Skeletal muscle tissue (tissue), 4 donors: ENCODE results near the gene TCF7L2. TPM values are rescaled to one million over a fixed set of nuclear protein-coding genes. Genes with fewer than 3 reads are reported as not detected.

Experiments
- H3K27ac ChIP-seq: one replicate; pipeline ENCODE4 v1.7.0; 2013; ENCODE audit warnings: mild to moderate bottlenecking, low read depth, low read length, inconsistent platforms
- H3K27me3 ChIP-seq, 3 donors: one replicate each; pipeline ENCODE4 v1.7.0; 2013; ENCODE audit warnings: low read length in 3 of 3; ENCODE audit not compliant: control insufficient read depth in 3 of 3, insufficient read depth in 3 of 3
- H3K36me3 ChIP-seq, 3 donors: one replicate each; pipeline ENCODE4 v1.7.0; 2013; ENCODE audit warnings: low read length in 3 of 3; ENCODE audit not compliant: control insufficient read depth in 3 of 3, insufficient read depth in 3 of 3
- H3K4me1 ChIP-seq, 3 donors: one replicate each; pipeline ENCODE4 v1.7.0; 2013; ENCODE audit warnings: low read length in 3 of 3, mild to moderate bottlenecking in 3 of 3; ENCODE audit not compliant: control insufficient read depth in 3 of 3, insufficient read depth in 3 of 3
- H3K4me3 ChIP-seq, 3 donors: one replicate each; pipeline ENCODE4 v1.7.0; 2013; ENCODE audit warnings: low read length in 3 of 3
- H3K9ac ChIP-seq, 3 donors: one replicate each; pipeline ENCODE4 v1.7.0; 2013; ENCODE audit warnings: low read length in 3 of 3, mild to moderate bottlenecking in 3 of 3, moderate library complexity in 2 of 3, low read depth in 1 of 3
- H3K9me3 ChIP-seq, 3 donors: one replicate each; pipeline ENCODE4 v1.7.0; 2013; ENCODE audit warnings: low read length in 3 of 3; ENCODE audit not compliant: control insufficient read depth in 3 of 3
- total RNA-seq: library from RNA; depleted of rRNA; stranded (reverse); fragments of >200 nt; gene quantifications from one replicate; pipeline ENCODE4 v1.2.3, GENCODE V29; 2014
- donor health status: Osteomylitis.

Gene TCF7L2
- total RNA-seq, 1 donor from 2014 or later: 33.9 TPM

DNA sequence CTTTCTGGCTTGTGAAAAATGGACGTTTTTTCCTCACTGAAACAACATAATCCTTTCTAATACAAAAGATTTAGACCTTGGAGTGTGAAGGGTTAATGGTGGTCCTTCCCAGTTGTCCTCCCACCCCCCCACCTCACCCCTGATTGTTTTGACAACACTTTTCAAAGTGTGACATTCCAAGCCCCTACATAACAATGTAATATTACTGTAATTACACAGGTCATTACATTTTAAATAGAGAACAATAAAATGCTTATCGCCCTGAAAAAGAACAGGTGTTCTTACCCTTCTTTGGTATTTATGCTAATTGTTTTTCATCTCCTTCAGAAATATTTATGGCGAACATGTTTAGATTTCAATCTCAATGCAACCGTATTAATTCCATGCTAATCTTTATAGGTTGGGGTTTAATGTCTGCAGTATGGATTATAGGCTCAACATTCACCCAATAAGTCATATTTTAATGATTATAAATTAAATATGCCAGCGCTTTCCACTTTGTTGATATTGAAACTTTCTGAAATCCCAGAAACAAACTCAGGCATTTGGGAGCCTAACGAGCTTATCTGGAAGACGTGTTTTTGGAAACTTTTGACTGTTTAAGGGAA is 5.0 kb downstream of the TCF7L2 start:
- Histone ChIP-seq H3K9ac (peak overlapping the region in 1 of 3 donors; percentile 62), H3K4me1 (peaks cover 16 to 35% (median 26%) of the 10 kb centered on the region in 3 donors), H3K4me3 (peak overlapping the region in 2 of 3 donors; percentile 39 to 72), H3K27me3 (no peaks in the 10 kb centered on the region), H3K27ac (peak overlapping the region; percentile 26), H3K9me3 (no peaks in the 10 kb centered on the region), H3K36me3 (no peaks in the 10 kb centered on the region)

DNA sequence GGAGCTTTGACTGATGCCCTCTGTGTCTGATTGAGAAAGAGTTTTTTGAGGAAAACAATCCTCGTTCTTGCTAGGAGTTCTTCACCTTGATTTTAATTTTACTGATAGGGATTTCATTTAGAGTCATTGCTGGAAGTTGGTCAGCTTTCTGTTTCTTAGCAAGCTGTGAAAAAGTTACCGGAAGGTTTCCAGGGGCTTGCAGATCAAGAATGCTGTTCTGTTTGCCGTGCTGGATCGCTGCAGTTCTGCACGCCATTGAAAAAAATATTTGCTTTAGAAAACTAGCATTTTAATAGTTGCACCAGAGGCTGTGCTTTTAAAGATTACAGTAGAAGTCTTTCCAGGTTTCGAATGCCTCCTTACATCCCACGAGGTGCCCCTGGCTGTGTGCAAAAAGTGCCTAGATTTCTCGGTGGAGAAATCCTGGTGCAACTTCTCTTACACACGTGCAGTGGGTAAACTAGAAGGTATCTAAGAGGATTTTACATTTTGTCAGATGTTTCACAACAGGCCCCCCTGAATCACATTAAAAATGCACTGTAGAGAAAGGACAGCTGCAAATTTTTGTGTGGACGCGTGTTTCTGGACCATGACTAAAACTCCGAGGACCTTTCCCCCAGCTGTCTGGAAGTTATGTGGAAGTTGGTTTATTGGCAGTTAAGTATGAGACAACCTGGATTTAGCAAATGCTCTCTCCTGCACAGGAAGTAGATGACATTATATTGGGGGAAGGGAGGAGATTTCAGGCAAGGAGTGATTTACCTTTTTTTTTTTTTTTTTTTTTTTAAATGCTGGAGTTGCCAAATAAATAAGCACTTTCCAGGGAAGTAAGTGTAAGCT is 5.8 kb downstream of the TCF7L2 start:
- Histone ChIP-seq H3K36me3 (no peaks in the 10 kb centered on the region), H3K27ac (peak overlapping the region; percentile 26), H3K27me3 (no peaks in the 10 kb centered on the region), H3K9ac (peak overlapping the region in 2 of 3 donors; percentile 60 to 62), H3K4me3 (peak overlapping the region; percentile 39 to 72 (median 41)), H3K9me3 (no peaks in the 10 kb centered on the region), H3K4me1 (peaks cover 16 to 35% (median 26%) of the 10 kb centered on the region in 3 donors)

DNA sequence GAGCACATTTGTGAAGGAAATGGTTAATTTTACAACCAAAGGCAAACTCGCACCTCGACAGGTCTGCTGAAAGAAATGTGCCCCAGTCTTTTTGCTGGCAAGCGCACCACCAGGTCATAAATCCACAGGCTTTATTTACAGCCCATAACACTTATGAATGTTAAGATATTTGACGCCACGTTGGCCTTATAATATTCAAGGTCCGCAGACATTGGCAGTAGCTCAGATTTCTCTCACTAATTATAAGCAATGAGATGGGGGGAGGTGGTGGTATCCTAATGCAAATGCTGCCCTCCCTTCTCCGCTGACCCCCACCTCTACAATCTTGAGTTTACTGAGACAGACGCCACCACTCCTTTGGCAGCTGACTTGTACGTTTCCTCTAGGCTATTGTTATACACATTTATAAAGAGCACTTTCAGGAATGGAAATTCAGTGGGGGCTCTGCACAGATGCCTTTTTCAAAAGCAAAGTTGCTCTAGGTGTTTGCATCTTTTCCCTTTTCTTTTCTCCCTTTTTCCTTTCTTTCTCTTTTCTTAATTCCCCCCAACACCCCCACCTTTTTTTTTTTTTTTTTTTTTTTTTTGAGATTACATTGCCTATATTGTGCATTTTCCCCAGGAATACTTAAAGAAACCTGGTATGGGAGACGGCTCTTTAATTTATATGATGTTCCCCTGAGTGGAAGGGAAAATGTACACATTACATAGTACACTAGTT is 6.7 kb downstream of the TCF7L2 start:
- Histone ChIP-seq H3K9me3 (no peaks in the 10 kb centered on the region), H3K36me3 (no peaks in the 10 kb centered on the region), H3K4me1 (peaks cover 16 to 35% (median 26%) of the 10 kb centered on the region in 3 donors), H3K27ac (peak overlapping the region; percentile 2), H3K27me3 (no peaks in the 10 kb centered on the region), H3K9ac (peak overlapping the region in 2 of 3 donors; percentile 15 to 25), H3K4me3 (no peak overlapping the region)

DNA sequence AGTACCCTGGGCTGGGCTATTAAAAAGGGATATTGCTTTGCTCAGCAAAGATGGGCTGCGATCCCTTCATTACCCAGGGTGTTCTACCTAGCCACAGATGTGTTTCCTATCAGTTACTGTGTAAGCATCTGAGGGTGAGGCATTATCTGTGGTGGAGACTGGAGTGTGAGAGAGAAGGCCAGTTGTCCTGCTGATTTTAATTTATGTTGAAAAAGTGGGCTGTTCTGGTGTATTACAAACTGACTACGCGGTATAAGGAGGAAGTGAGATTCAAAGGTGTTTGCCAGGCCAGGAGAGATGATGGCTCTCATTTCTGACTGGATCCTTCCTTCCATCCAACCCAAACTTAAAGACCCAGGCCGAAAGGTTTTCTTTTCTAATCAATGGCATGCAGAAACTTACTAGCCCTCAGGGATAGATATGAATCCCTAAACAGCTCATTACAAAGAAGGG is 7.6 kb downstream of the TCF7L2 start:
- no peaks in the 10 kb centered on the region for H3K9me3 ChIP-seq
- H3K9ac ChIP-seq: no peak overlapping the region
- no peaks in the 10 kb centered on the region for H3K27me3 ChIP-seq
- no peak overlapping the region for H3K27ac ChIP-seq
- H3K4me3 ChIP-seq: no peak overlapping the region
- peaks cover 16 to 35% (median 26%) of the 10 kb centered on the region in 3 donors for H3K4me1 ChIP-seq
- H3K36me3 ChIP-seq: no peaks in the 10 kb centered on the region

DNA sequence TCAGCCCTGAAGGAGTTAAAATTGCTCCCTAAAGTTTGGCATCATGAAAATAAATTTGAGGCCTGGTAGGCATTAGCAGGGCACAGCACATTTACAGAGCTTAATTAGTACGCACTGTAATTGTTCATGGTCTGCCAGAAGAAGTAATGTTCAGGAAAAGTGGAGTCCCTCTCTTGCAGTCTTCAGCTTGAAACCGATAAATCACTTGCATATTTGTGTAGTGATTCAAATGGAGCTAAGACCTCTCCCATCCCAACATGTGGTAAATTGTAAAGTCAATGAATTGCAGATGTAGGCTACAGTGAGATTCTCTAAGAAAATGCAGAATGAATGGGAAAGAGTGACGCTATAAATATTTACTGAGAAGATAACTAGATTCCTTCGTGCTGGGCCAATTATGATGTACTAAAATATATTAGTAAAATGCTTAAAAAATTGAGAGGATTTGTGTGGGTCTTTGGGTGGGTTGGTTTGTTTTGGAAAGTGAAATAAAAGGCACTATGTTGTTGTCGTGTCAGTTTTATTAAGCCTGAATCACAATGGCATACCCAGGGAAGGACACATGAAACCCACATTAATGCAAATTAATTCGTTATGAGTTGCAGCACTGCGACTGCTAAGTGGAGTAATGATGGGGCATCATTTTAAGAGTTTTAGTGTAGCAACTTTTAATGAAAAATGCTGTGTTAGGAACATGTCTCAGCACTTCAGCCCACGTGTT is 8.4 kb downstream of the TCF7L2 start:
- no peak overlapping the region for H3K27ac ChIP-seq
- H3K36me3 ChIP-seq: no peaks in the 10 kb centered on the region
- H3K27me3 ChIP-seq: no peaks in the 10 kb centered on the region
- no peak overlapping the region for H3K4me3 ChIP-seq
- no peaks in the 10 kb centered on the region for H3K9me3 ChIP-seq
- H3K4me1 ChIP-seq: peaks cover 16 to 33% (median 26%) of the 10 kb centered on the region in 3 donors
- H3K9ac ChIP-seq: no peak overlapping the region

- Histone ChIP-seq H3K4me3 (no peak overlapping the region), H3K4me1 (peaks cover 14 to 32% (median 24%) of the 10 kb centered on the region in 3 donors), H3K27me3 (no peaks in the 10 kb centered on the region), H3K36me3 (no peaks in the 10 kb centered on the region), H3K9ac (no peak overlapping the region), H3K27ac (no peak overlapping the region), H3K9me3 (no peaks in the 10 kb centered on the region)
These were observed 9.3 kb downstream of the TCF7L2 start for GRCh38 chr10:112959207-112959838.

DNA sequence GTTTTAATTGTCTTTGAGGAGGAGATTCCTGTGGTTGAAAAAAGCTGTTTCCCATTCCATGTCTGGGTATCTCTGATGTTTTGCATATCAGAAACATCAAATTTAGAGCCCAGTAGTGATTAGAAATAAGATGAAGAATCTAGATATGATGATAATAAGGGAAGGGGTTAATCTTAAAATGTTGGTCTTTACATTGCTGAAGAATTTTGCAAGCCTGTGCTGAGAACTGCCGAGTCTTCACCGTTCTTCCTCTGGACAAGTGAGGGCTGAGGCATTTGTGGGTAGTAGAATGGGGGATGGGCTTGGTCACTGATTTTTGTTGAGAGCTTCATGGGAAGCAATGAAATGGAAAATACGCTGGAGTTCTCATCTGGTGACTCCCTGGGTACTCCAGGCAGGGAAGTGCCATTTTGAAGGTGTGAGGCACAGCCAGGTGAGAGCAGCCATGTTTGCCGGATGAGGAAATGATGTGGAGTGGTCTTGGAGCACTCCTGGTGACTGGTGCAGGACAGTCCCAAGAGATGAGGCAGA is 10.2 kb downstream of the TCF7L2 start:
- no peak overlapping the region for H3K4me3 ChIP-seq
- no peak overlapping the region for H3K27ac ChIP-seq
- peaks cover 19 to 35% (median 24%) of the 10 kb centered on the region in 3 donors for H3K4me1 ChIP-seq
- no peaks in the 10 kb centered on the region for H3K36me3 ChIP-seq
- no peak overlapping the region for H3K9ac ChIP-seq
- no peaks in the 10 kb centered on the region for H3K9me3 ChIP-seq
- no peaks in the 10 kb centered on the region for H3K27me3 ChIP-seq

- Histone ChIP-seq H3K4me3 (no peak overlapping the region), H3K9ac (no peak overlapping the region), H3K9me3 (no peaks in the 10 kb centered on the region), H3K27me3 (no peaks in the 10 kb centered on the region), H3K27ac (no peak overlapping the region), H3K4me1 (peaks cover 19 to 33% (median 21%) of the 10 kb centered on the region in 3 donors), H3K36me3 (no peaks in the 10 kb centered on the region)
These were observed 11.6 kb downstream of the TCF7L2 start for GRCh38 chr10:112961609-112962008.

- H3K27me3 ChIP-seq: no peaks in the 10 kb centered on the region
- H3K4me1 ChIP-seq: peaks cover 22 to 37% (median 23%) of the 10 kb centered on the region in 3 donors
These were observed 12.3 kb downstream of the TCF7L2 start for GRCh38 chr10:112962343-112962742.

More at GRCh38 chr10:112962343-112962742, 12.3 kb downstream of the TCF7L2 start:
- Histone ChIP-seq H3K4me3 (no peak overlapping the region), H3K36me3 (no peaks in the 10 kb centered on the region), H3K9ac (no peak overlapping the region), H3K9me3 (no peaks in the 10 kb centered on the region), H3K27ac (no peak overlapping the region)
